Measurements from ENCODE around the gene VTI1A.

DNA sequence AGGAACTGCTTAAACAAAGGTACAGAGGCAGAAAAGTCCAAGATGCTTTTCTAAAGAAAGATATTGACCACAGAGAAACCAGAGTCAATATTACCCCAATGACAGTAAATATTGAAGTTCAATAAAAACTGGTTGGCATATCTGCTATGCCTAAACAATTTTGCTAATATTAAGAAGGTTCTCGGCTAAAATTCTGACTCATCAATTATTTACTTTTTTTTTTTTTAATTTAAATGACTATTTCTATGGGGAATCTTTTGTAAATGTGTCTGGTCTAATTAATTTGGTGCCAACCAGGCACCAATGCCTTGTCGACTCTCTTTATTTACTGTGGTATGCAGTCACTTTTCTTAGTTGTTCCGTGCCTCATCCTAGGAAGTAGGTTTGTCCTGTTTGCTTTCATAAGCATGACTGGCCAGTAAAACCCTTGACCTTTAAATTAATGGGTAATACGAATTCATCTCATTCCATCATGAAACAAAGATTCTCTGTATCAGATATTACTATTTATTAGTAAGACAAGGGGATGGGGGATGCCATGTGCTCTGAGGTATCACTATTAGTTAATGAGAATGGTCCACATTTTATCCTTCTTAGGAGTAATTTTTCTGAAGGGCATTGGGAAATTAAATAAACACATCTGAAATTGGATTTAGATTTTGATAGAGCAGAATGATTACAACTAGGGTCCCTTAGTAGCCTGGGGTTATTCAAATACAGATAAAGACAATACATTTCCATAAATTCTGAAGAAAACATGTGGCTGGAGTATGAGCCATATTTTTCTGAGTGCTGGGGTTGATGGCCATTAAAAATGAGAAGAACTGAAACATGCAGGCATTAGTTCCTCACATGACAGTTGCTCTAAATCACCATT lies 154.4 kb downstream of the VTI1A start:
- TF ChIP-seq, protein P1, sequence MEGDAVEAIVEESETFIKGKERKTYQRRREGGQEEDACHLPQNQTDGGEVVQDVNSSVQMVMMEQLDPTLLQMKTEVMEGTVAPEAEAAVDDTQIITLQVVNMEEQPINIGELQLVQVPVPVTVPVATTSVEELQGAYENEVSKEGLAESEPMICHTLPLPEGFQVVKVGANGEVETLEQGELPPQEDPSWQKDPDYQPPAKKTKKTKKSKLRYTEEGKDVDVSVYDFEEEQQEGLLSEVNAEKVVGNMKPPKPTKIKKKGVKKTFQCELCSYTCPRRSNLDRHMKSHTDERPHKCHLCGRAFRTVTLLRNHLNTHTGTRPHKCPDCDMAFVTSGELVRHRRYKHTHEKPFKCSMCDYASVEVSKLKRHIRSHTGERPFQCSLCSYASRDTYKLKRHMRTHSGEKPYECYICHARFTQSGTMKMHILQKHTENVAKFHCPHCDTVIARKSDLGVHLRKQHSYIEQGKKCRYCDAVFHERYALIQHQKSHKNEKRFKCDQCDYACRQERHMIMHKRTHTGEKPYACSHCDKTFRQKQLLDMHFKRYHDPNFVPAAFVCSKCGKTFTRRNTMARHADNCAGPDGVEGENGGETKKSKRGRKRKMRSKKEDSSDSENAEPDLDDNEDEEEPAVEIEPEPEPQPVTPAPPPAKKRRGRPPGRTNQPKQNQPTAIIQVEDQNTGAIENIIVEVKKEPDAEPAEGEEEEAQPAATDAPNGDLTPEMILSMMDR (conservative IDR thresholded peaks at IDR 0.05 in 1 of 2, IDR thresholded peaks at IDR 0.05 in 1 of 2; ENCODE audit: extremely low read depth in 1 of 2, insufficient read depth in 1 of 2, low read depth in 1 of 2, low read length in 2 of 2): no peak
- TF ChIP-seq EZH2 (IDR thresholded peaks at IDR 0.05; ENCODE audit: borderline replicate concordance, low read length): no peak
